ENCODE measurements around the gene SLC7A9.
"Not testable (repeated sequence)": the region's sequence is repeated elsewhere in the genome, so short reads cannot be mapped to it uniquely, and the experiment has no call there.

The SLC7A9 gene

DNA sequence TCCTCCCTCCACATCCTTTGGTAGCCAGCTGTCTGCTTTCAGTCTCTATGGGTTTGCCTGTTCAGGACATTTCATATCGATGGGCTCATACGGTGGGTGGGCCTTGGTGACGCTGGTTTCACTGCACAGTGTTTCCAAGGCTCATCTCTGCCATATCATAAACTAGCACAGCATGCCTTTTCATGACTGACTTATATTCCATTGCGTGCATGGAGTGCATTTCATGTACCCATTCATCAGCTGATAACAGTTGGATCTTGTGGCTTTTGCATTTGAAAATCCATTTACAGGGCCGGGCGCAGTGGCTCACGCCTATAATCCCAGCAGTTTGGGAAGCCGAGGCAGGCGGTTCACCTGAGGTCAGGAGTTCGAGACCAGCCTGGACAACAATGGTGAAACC is 80.1 kb downstream of the SLC7A9 start:
- no peak for DNase-seq (ENCODE audit: low spot score)

- not testable (repeated sequence) for DNase-seq (ENCODE audit: low spot score)
Observed at GRCh38 chr19:32787895-32788294, 81.7 kb downstream of the SLC7A9 start.

GRCh38 chr19:32787161-32787813 is 82.3 kb downstream of the SLC7A9 start:
- DNase-seq (ENCODE audit: low spot score), result not testable (repeated sequence)

- DNase-seq (ENCODE audit: low spot score), result not testable (repeated sequence)
Observed at GRCh38 chr19:32782089-32782488, 87.5 kb downstream of the SLC7A9 start.

DNA sequence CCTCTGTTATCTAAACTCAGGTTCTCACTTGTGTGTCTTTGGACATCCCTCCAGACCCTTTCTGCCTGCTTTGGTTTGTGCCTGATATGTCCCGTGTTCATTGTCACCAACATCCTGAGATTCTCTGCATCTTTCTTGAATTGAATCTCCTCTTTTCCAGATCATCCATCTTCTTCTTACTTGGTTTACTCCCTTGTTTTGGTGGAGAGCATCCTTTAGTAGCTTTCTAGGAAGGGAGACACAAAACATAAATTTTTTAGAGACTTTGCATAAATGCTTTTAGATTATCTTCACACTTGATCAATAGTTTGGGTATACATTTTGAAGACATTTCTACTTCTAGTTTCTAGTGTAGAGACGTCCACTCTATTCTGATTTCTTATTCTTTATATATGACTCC is 88.3 kb downstream of the SLC7A9 start:
- DNase-seq (ENCODE audit: low spot score), result no peak

Data from hematopoietic multipotent progenitor cell treated with erythropoietin and hydrocortisone succinate and interleukin-3 and kit ligand, for 17 days (in vitro differentiated cells).